Measurements from ENCODE around the gene UNCX. TPM values are rescaled to one million over a fixed set of nuclear protein-coding genes. Genes with fewer than 3 reads are reported as not detected.
A peak's percentile ranks its signal among the peaks of the same experiment; 100 is the strongest.

The UNCX gene
- total RNA-seq, 6 experiments from 2014 or later, result not detected

DNA sequence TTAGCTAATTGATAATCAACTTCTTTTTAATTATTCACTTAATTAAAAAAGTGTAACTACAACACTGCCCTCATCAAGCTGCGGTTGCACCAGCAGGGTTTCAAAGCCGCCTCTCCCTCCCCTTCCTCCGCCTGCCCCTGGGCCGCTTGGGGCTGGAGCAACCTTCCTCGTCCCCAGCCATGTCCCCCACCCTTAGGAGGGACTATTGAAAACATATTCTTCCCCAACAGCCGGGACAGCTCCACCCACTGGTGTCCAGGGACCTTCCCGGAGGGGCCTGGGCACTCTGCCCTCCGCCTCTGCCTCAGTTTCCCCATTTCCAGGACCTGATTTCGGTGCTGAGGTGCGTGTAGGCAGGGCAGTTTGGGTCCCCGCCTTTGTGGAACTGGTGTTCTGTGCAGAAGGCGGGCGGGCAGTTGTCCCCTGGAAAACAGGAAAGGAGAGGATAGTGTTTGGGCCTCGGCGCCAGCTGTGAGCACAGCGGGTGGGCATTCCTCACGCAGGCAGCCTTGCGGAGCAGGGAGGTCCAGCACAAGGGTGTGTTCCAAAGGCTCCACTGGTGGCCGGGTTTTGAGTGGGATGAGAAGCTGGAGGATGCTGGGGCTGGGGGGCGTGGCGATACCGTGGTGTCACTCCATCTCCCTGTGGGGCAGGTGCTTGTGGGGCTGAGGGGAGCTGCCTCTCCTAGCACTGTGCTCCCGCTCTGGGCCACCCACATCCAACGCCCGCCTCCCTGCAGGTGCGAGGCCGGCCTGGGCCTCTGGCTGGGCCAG lies 15.7 kb downstream of the UNCX start:
- DNase-seq (peak in 1 of 3 donors; percentile 48), ATAC-seq (no peak)
- H3K27ac ChIP-seq, result no peak overlapping the region
- no peak overlapping the region for H3K4me3 ChIP-seq
- intact Hi-C loops (cut with DNase I), result no loop called here
- H3K9me3 ChIP-seq, result no peaks in the 10 kb centered on the region
- no peaks in the 10 kb centered on the region for H3K4me1 ChIP-seq
- no peak for TF ChIP-seq POLR2A (IDR thresholded peaks at IDR 0.05)
- TF ChIP-seq, protein P1, sequence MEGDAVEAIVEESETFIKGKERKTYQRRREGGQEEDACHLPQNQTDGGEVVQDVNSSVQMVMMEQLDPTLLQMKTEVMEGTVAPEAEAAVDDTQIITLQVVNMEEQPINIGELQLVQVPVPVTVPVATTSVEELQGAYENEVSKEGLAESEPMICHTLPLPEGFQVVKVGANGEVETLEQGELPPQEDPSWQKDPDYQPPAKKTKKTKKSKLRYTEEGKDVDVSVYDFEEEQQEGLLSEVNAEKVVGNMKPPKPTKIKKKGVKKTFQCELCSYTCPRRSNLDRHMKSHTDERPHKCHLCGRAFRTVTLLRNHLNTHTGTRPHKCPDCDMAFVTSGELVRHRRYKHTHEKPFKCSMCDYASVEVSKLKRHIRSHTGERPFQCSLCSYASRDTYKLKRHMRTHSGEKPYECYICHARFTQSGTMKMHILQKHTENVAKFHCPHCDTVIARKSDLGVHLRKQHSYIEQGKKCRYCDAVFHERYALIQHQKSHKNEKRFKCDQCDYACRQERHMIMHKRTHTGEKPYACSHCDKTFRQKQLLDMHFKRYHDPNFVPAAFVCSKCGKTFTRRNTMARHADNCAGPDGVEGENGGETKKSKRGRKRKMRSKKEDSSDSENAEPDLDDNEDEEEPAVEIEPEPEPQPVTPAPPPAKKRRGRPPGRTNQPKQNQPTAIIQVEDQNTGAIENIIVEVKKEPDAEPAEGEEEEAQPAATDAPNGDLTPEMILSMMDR (IDR thresholded peaks at IDR 0.05), result no peak
- WGBS (ENCODE audit: insufficient coverage, low coverage, low lambda C conversion rate, missing lambda C conversion rate), result 10% methylated on average over 5 of the region's 27 CpGs
- H3K27me3 ChIP-seq, result peaks cover under 1 to 47% of the 10 kb centered on the region in 2 donors
- H3K36me3 ChIP-seq, result no peaks in the 10 kb centered on the region

DNA sequence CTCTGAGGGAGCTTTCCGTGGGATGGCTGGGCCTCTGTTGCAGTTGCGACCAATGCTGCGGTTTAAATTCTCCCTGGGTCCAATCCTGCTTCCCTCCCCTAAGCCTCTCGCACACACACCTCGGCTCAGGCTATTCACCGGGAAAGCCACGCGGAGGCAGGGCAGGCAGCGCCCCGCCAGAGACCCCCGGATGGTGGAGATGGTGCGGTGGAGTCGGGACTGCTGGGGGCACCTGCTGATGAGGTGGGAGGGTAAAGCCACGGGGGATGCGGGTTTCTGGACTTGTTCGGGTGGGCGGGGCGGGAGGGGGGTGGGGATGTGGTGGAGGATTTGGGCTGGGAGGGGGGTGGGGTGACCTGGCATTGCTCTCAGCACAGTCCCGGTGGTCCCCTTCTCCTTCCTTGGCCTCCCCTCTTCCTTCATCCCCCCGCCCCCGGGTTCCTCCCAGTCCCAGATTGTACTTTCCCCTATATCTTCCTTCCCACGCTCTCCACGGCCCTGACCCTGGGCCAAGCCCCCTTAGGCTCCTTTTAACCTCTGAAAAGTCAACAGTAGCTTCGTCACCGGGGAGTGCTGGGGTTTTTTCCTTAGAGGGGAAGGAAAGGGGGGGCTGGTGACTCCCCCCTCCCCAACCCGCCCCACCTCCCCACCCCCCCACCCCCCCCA lies 16.4 kb downstream of the UNCX start:
- Histone ChIP-seq H3K27me3 (peaks cover 0 to 40% of the 10 kb centered on the region in 2 donors), H3K9me3 (no peaks in the 10 kb centered on the region), H3K4me3 (no peak overlapping the region), H3K27ac (no peak overlapping the region), H3K36me3 (no peaks in the 10 kb centered on the region), H3K4me1 (no peaks in the 10 kb centered on the region)
- TF ChIP-seq, protein P1 (IDR thresholded peaks at IDR 0.05), result no peak
- no peak for TF ChIP-seq POLR2A (IDR thresholded peaks at IDR 0.05)
- WGBS (ENCODE audit: insufficient coverage, low coverage, low lambda C conversion rate, missing lambda C conversion rate), result 3% methylated on average over 18 of the region's 26 CpGs
- ATAC-seq, result no peak
- DNase-seq, result peak in 1 of 3 donors; percentile 40
- intact Hi-C loops (cut with DNase I), result no loop called here

DNA sequence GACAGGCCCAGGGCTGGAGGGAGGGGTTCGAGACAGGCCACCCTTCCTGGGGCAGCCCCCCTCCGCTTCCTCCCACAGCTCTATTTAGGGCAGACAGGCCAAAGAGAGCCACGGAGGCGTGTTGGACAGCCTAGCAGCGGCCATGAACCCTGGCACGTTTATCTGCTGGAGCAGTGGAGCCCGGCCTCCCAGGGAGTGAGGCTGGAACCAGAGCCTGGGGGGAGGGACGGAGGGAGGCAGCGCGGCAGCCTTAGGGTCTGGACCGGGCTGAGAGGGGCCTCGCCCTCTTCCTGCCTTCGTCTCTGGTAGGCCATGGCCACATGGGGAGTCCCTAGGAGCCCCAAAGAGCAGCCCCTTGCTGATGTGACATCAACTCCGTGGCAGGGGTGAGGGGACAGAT lies 17.1 kb downstream of the UNCX start:
- no peak overlapping the region for H3K4me3 ChIP-seq
- peak in 1 of 3 donors; percentile 47 for DNase-seq
- H3K4me1 ChIP-seq, result no peaks in the 10 kb centered on the region
- intact Hi-C loops (cut with DNase I), result no loop called here
- no peaks in the 10 kb centered on the region for H3K36me3 ChIP-seq
- TF ChIP-seq, protein P1 (IDR thresholded peaks at IDR 0.05), result no peak
- no peak for TF ChIP-seq POLR2A (IDR thresholded peaks at IDR 0.05)
- no peaks in the 10 kb centered on the region for H3K9me3 ChIP-seq
- H3K27ac ChIP-seq, result no peak overlapping the region
- H3K27me3 ChIP-seq, result peaks cover 0 to 35% of the 10 kb centered on the region in 2 donors
- WGBS (ENCODE audit: insufficient coverage, low coverage, low lambda C conversion rate, missing lambda C conversion rate), result 2% methylated on average over 8 of the region's 14 CpGs
- peak in 2 of 4 donors; percentile 8 to 39 for ATAC-seq

DNA sequence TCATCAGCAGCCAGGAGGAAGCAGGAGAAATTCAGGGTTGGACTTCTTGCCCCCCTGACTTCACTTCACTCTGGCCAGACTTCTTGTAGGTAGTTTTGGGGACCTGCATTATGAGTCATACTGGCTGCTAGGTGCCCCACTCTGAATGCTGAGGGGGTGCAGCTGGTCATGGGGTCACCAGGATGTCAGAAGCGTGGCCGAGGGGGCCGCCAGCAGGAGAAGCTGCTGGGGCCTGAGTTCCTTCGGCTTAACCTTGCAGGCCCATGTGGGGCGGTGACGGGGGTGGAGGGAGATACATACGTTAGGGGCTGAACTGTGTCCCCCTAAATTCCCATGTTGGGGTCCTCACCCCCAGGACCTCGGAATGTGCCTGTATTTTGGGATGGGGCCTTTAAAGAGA lies 18.2 kb downstream of the UNCX start:
- Histone ChIP-seq H3K27me3 (peaks cover 0 to 25% of the 10 kb centered on the region in 2 donors), H3K4me3 (no peak overlapping the region), H3K9me3 (no peaks in the 10 kb centered on the region), H3K4me1 (no peaks in the 10 kb centered on the region), H3K27ac (no peak overlapping the region), H3K36me3 (no peaks in the 10 kb centered on the region)
- DNase-seq, result peak in 1 of 3 donors; percentile 32
- intact Hi-C loops (cut with DNase I), result no loop called here
- ATAC-seq, result no peak
- WGBS (ENCODE audit: insufficient coverage, low coverage, low lambda C conversion rate, missing lambda C conversion rate), result 78% methylated on average over 4 of the region's 8 CpGs
- TF ChIP-seq POLR2A (IDR thresholded peaks at IDR 0.05), result no peak
- TF ChIP-seq, protein P1 (IDR thresholded peaks at IDR 0.05), result no peak
